ENCODE results near the gene ATRIP. TPM values are rescaled to one million over a fixed set of nuclear protein-coding genes. Genes with fewer than 3 reads are reported as not detected.

The ATRIP gene
- total and polyA plus RNA-seq, 2 of the 4 experiments (the other 2 are of a cell fraction) = 6.8 to 10.8 TPM

GRCh38 chr3:48416091-48416505, 30.4 kb upstream of the ATRIP start:
- no peaks in the 10 kb centered on the region for H3K9me3 ChIP-seq (ENCODE audit: control insufficient read depth, insufficient read depth, low read length)
- no peak overlapping the region for H3K23ac ChIP-seq (ENCODE audit: low read depth, low read length)
- no peak overlapping the region for H2BK15ac ChIP-seq (ENCODE audit: low read depth, low read length)
- no peak overlapping the region for H2BK5ac ChIP-seq (ENCODE audit: low read depth, low read length, poor library complexity, severe bottlenecking)
- no peak overlapping the region for H3K4me2 ChIP-seq (ENCODE audit: low read depth, low read length)
- no peak overlapping the region for H3K4ac ChIP-seq (ENCODE audit: low read depth, low read length)
- H4K5ac ChIP-seq (ENCODE audit: low read depth, low read length) = no peak overlapping the region
- H3K4me3 ChIP-seq (ENCODE audit: insufficient read depth, low read depth, low read length) = no peak overlapping the region
- H3K14ac ChIP-seq (replicated peaks; ENCODE audit: low read depth, low read length) = no peak overlapping the region
- ChIA-PET CTCF (interaction anchor here (1.0 kb wide), 1 partner anchor 19 kb away, joined by 4 read pairs; no protein-coding TSS in a partner anchor), POLR2A (ENCODE audit: unreplicated experiment) (no interaction called here)
- TF ChIP-seq USF2 (IDR thresholded peaks at IDR 0.05; ENCODE audit: low read depth, low read length) = no peak
- no peak for TF ChIP-seq RCOR1 (IDR thresholded peaks at IDR 0.05; ENCODE audit: insufficient replicate concordance, low read length)
- no peak for TF ChIP-seq MAFK (IDR thresholded peaks at IDR 0.05; ENCODE audit: low read depth, low read length)
- H2BK120ac ChIP-seq (ENCODE audit: low read depth, low read length) = no peak overlapping the region
- no peak for ATAC-seq (ENCODE audit: low read depth)
- H2BK20ac ChIP-seq (ENCODE audit: low read depth, low read length) = no peak overlapping the region
- H3K9ac ChIP-seq (ENCODE audit: low read depth, low read length) = no peak overlapping the region
- peaks cover 62% of the 10 kb centered on the region for H3K36me3 ChIP-seq (ENCODE audit: control insufficient read depth, insufficient read depth, low read length)
- no peak overlapping the region for H4K8ac ChIP-seq (ENCODE audit: low read depth in 2 of 2, low read length in 2 of 2)
- whole genome bisulfite sequencing, 2 experiments (ENCODE audit: extremely low coverage in 2 of 2, insufficient read length in 1 of 2) = 88% methylated on average over 8 of the region's 14 CpGs; no CpG with 5 or more reads in 1 of the 2 experiments
- no peaks in the 10 kb centered on the region for H3K4me1 ChIP-seq (ENCODE audit: control insufficient read depth, insufficient read depth, low read length)
- dilution Hi-C loops (cut with HindIII; ENCODE audit: low sequenced_read_pairs, unreplicated experiment) (no loop called here), intact Hi-C loops (cut with micrococcal nuclease) (no loop called here), in situ Hi-C loops (cut with MboI; ENCODE audit: low sequenced_read_pairs) (no loop called here)
- no peak overlapping the region for H3K18ac ChIP-seq (ENCODE audit: low read depth, low read length)
- no peak overlapping the region for H2AK5ac ChIP-seq (ENCODE audit: low read depth, low read length)
- H4K20me1 ChIP-seq (ENCODE audit: insufficient read depth, low read length) = no peaks in the 10 kb centered on the region; the same call in 1 of the 2 replicates
- no peaks in the 10 kb centered on the region for H3K27me3 ChIP-seq (ENCODE audit: control insufficient read depth, insufficient read depth, low read length)
- BruUV-seq (replicated peaks) = no TSS peak
- no peak for DNase-seq
- H4K91ac ChIP-seq (ENCODE audit: insufficient read depth, low read depth, low read length) = no peak overlapping the region
- no peaks in the 10 kb centered on the region; a peak in 1 of 4 replicates for H3K79me1 ChIP-seq (ENCODE audit: low read depth in 1 of 2, low read length in 2 of 2)
- H2AK9ac ChIP-seq (replicated peaks; ENCODE audit: low read depth, low read length, poor library complexity) = peak overlapping the region; percentile 16
- H3K56ac ChIP-seq (ENCODE audit: extremely low read depth, insufficient read depth, low read length) = no peak overlapping the region
- H3K27ac ChIP-seq (ENCODE audit: insufficient read depth, low read length) = no peak overlapping the region
- no peaks in the 10 kb centered on the region for H3K9me1 ChIP-seq (ENCODE audit: insufficient read depth, low read length)
- no peak overlapping the region for H2AFZ ChIP-seq (replicated peaks; ENCODE audit: low read length, poor library complexity)

All from IMR-90 (cell line).